Measurements from ENCODE around the gene DCTN1. TPM values are rescaled to one million over a fixed set of nuclear protein-coding genes. Genes with fewer than 3 reads are reported as not detected.
"Not testable (repeated sequence)": the region's sequence is repeated elsewhere in the genome, so short reads cannot be mapped to it uniquely, and the experiment has no call there.

Gene DCTN1
- total and polyA plus RNA-seq, 2 donors (not counting 3 experiments of a cell fraction or from before 2014, with no cell fraction given) = 130 to 170 TPM

- peak; percentile 94 for FAIRE-seq
- dilution Hi-C loops (cut with MboI; ENCODE audit: extremely low pct_ligation_motif_present, low sequenced_read_pairs) = no loop called here
- intact Hi-C loops (cut with micrococcal nuclease) = loop anchor here (1.0 kb wide), 2 partner anchors 19 to 33 kb away; no protein-coding TSS in a partner anchor
Measured at GRCh38 chr2:74421221-74421870, 41.2 kb upstream of the DCTN1 start, which contains the start of the genes C2orf81 and WDR54. TSS of gene C2orf81 (minus strand) at chr2:74421619. CDS start at chr2:74421560, 59 bp downstream. TSS of gene WDR54 (plus strand) at chr2:74421730. CDS start at chr2:74422154, 424 bp downstream.

GRCh38 chr2:74420443-74421103 is 40.5 kb upstream of the DCTN1 start:
- FAIRE-seq; DNase-seq (ENCODE audit: low read depth, low spot score); H3K27ac ChIP-seq (ENCODE audit: insufficient read depth, low read depth, low read length); H3K9me3 ChIP-seq (replicated peaks; ENCODE audit: control insufficient read depth, insufficient read depth, low read length); H3K9ac ChIP-seq (replicated peaks; ENCODE audit: extremely low read depth, insufficient read depth, low read length); H3K4me2 ChIP-seq (ENCODE audit: insufficient read depth, low read length); POLR2A ChIA-PET; H3K36me3 ChIP-seq (ENCODE audit: control insufficient read depth in 2 of 2, extremely low read depth in 1 of 2, insufficient read depth in 2 of 2, low read length in 2 of 2); H4K20me1 ChIP-seq (replicated peaks; ENCODE audit: control insufficient read depth, extremely low read depth, insufficient read depth, low read length); H3K79me2 ChIP-seq (ENCODE audit: control insufficient read depth, insufficient read depth, low read length); H2AFZ ChIP-seq (ENCODE audit: low read depth, low read length); H3K9me1 ChIP-seq (replicated peaks; ENCODE audit: control insufficient read depth, extremely low read depth, insufficient read depth, low read length); H3K4me3 ChIP-seq (replicated peaks in 1 of 3; ENCODE audit: insufficient read depth in 1 of 3, low read depth in 1 of 3, low read length in 3 of 3); dilution Hi-C loops (cut with MboI; ENCODE audit: extremely low pct_ligation_motif_present, low sequenced_read_pairs); BruUV-seq (replicated peaks): not testable (repeated sequence)
- H3K27me3 ChIP-seq (ENCODE audit: control insufficient read depth in 2 of 2, insufficient read depth in 2 of 2, low read length in 2 of 2) = peaks cover 15 to 19% of the 10 kb centered on the region in 2 experiments
- CTCF ChIA-PET = interaction anchor here (0.7 to 2.2 kb wide), 2 partner anchors 29 to 45 kb away, joined by 4 to 7 read pairs; partner anchors contain the start of gene MOGS
- peaks cover 11% of the 10 kb centered on the region for H3K4me1 ChIP-seq (ENCODE audit: control insufficient read depth, extremely low read depth, insufficient read depth, low read length)
- intact Hi-C loops (cut with micrococcal nuclease) = loop anchor here (1.0 kb wide), 2 partner anchors 20 to 34 kb away; no protein-coding TSS in a partner anchor

More at GRCh38 chr2:74421221-74421870, 41.2 kb upstream of the DCTN1 start, which contains the start of the genes C2orf81 and WDR54:
- CTCF ChIA-PET = interaction anchor here (2.2 kb wide), 1 partner anchor 30 kb away, joined by 7 read pairs; no protein-coding TSS in a partner anchor
- peak; percentile 86 for DNase-seq (ENCODE audit: low read depth, low spot score)
- Histone ChIP-seq H4K20me1 (replicated peaks; ENCODE audit: control insufficient read depth, extremely low read depth, insufficient read depth, low read length) (no peaks in the 10 kb centered on the region), H3K4me2 (ENCODE audit: insufficient read depth, low read length) (peak within 1 kb of the TSS; percentile 69), H3K9me1 (replicated peaks; ENCODE audit: control insufficient read depth, extremely low read depth, insufficient read depth, low read length) (no peaks in the 10 kb centered on the region), H3K36me3 (ENCODE audit: control insufficient read depth in 2 of 2, extremely low read depth in 1 of 2, insufficient read depth in 2 of 2, low read length in 2 of 2) (peaks cover 0 to 8% of the 10 kb centered on the region in 2 experiments), H3K4me3 (replicated peaks in 1 of 3; ENCODE audit: insufficient read depth in 1 of 3, low read depth in 1 of 3, low read length in 3 of 3) (peak within 1 kb of the TSS; percentile 43 to 73 (median 66)), H3K4me1 (ENCODE audit: control insufficient read depth, extremely low read depth, insufficient read depth, low read length) (peaks cover 9% of the 10 kb centered on the region), H3K9ac (replicated peaks; ENCODE audit: extremely low read depth, insufficient read depth, low read length) (peak within 1 kb of the TSS; percentile 20), H2AFZ (ENCODE audit: low read depth, low read length) (peak within 1 kb of the TSS; percentile 87), H3K27me3 (ENCODE audit: control insufficient read depth in 2 of 2, insufficient read depth in 2 of 2, low read length in 2 of 2) (peaks cover 7 to 14% of the 10 kb centered on the region in 2 experiments), H3K9me3 (replicated peaks; ENCODE audit: control insufficient read depth, insufficient read depth, low read length) (no peaks in the 10 kb centered on the region), H3K79me2 (ENCODE audit: control insufficient read depth, insufficient read depth, low read length) (no peaks in the 10 kb centered on the region), H3K27ac (ENCODE audit: insufficient read depth, low read depth, low read length) (no peak within 1 kb of the TSS)
- no TSS peak for BruUV-seq (replicated peaks)
- TF ChIP-seq POLR2AphosphoS5 (IDR thresholded peaks at IDR 0.05; ENCODE audit: insufficient read depth, low read depth, low read length) = peak; percentile 38
- TF ChIP-seq FOS (IDR thresholded peaks at IDR 0.05; ENCODE audit: borderline replicate concordance, insufficient read depth, low read length) = no peak
- TF ChIP-seq EZH2 (IDR thresholded peaks at IDR 0.05; ENCODE audit: borderline replicate concordance, low read depth, low read length, severe bottlenecking) = peak; percentile 40
- peak; percentile 91 for TF ChIP-seq MAX (IDR thresholded peaks at IDR 0.05; ENCODE audit: insufficient read depth, insufficient read length)
- no peak for TF ChIP-seq JUN (IDR thresholded peaks at IDR 0.05; ENCODE audit: borderline replicate concordance, insufficient read depth, insufficient read length, low read depth)
- POLR2A ChIA-PET = interaction anchor here (1.1 kb wide), 1 partner anchor 19 kb away, joined by 3 read pairs; no protein-coding TSS in a partner anchor
